WTC11 (cell line): Measurements from ENCODE around the gene TEX261. TPM values are rescaled to one million over a fixed set of nuclear protein-coding genes. Genes with fewer than 3 reads are reported as not detected.

Experiments used
- ATAC-seq: fragments of 200-7000 bp; cut with Tn5 transposase; 2 replicates; pipeline ENCODE4 v1.10.0; 2021; ENCODE audit warnings: mild to moderate bottlenecking, moderate library complexity
- CTCF ChIA-PET: fragments of 300-600 bp; sonication (Branson Sonifier 250); formaldehyde crosslinking; loops from one replicate; lab custom pipeline; 2021; ENCODE audit warnings: antibody characterized with exemption; lab: Charles Lee
- POLR2A ChIA-PET: fragments of 350-600 bp; sonication (Branson Sonifier 250); formaldehyde crosslinking; loops from one replicate; lab custom pipeline; 2021; ENCODE audit warnings: antibody characterized with exemption; lab: Charles Lee
- DNase-seq: peaks from one replicate; pipeline ENCODE4 v3.0.0; 2021; ENCODE audit warnings: low spot score
- H3K27ac Mint-ChIP-seq: 2 replicates; pipeline ENCODE4 v1.8.0; 2021; ENCODE audit warnings: mixed read lengths
- H3K27me3 Mint-ChIP-seq: 2 replicates; pipeline ENCODE4 v1.8.0; 2021; ENCODE audit warnings: low read depth, mild to moderate bottlenecking, moderate library complexity, mixed read lengths
- H3K36me3 Mint-ChIP-seq: 2 replicates; pipeline ENCODE4 v1.8.0; 2021; ENCODE audit warnings: mixed read lengths
- H3K4me1 Mint-ChIP-seq: 2 replicates; pipeline ENCODE4 v1.8.0; 2022; ENCODE audit warnings: mixed read lengths
- H3K4me3 Mint-ChIP-seq: 2 replicates; pipeline ENCODE4 v1.8.0; 2021; ENCODE audit warnings: mild to moderate bottlenecking, moderate library complexity, mixed read lengths
- H3K9me3 Mint-ChIP-seq: 2 replicates; pipeline ENCODE4 v1.8.0; 2021; ENCODE audit warnings: mixed read lengths
- CREM ChIP-seq: sonication (generic); formaldehyde crosslinking; IDR thresholded peaks from 2 replicates; pipeline ENCODE4 v1.8.1; 2022; ENCODE audit warnings: mild to moderate bottlenecking, missing genetic modification reagents, moderate library complexity
- ELF4 ChIP-seq: sonication (generic); formaldehyde crosslinking; IDR thresholded peaks from 2 replicates; pipeline ENCODE4 v1.8.1; 2022; ENCODE audit warnings: low read depth, mild to moderate bottlenecking, moderate library complexity, missing genetic modification reagents
- ETV6 ChIP-seq: sonication (generic); formaldehyde crosslinking; IDR thresholded peaks from 2 replicates; pipeline ENCODE4 v1.8.1; 2022; ENCODE audit warnings: mild to moderate bottlenecking, missing genetic modification reagents
- GABPB1 ChIP-seq: sonication (generic); formaldehyde crosslinking; IDR thresholded peaks from 2 replicates; pipeline ENCODE4 v1.8.1; 2023; ENCODE audit warnings: mild to moderate bottlenecking, missing genetic modification reagents
- HMGXB4 ChIP-seq: sonication (generic); formaldehyde crosslinking; IDR thresholded peaks from 2 replicates; pipeline ENCODE4 v1.8.1; 2023; ENCODE audit warnings: mild to moderate bottlenecking, moderate library complexity, missing genetic modification reagents
- JUN ChIP-seq: sonication (generic); formaldehyde crosslinking; IDR thresholded peaks from 2 replicates; pipeline ENCODE4 v1.8.0; 2023; ENCODE audit warnings: mild to moderate bottlenecking, missing genetic modification reagents
- KAT7 ChIP-seq: sonication (generic); formaldehyde crosslinking; IDR thresholded peaks from 2 replicates; pipeline ENCODE4 v1.8.1; 2023; ENCODE audit warnings: missing genetic modification reagents, mild to moderate bottlenecking, borderline replicate concordance
- MXD4 ChIP-seq: fragments of 250-450 bp; sonication (Bioruptor Pico); IDR thresholded peaks from 2 replicates; pipeline ENCODE4 v1.8.0; 2021; ENCODE audit warnings: mild to moderate bottlenecking, moderate library complexity, borderline replicate concordance
- NFE2L1 ChIP-seq: sonication (generic); formaldehyde crosslinking; IDR thresholded peaks from 2 replicates; pipeline ENCODE4 v1.8.1; 2023; ENCODE audit warnings: missing genetic modification reagents
- SMAD3 ChIP-seq: sonication (generic); formaldehyde crosslinking; IDR thresholded peaks from 2 replicates; pipeline ENCODE4 v1.8.0; 2022; ENCODE audit warnings: missing genetic modification reagents, mild to moderate bottlenecking, borderline replicate concordance
- SMAD4 ChIP-seq: sonication (generic); formaldehyde crosslinking; IDR thresholded peaks from 2 replicates; pipeline ENCODE4 v1.8.0; 2022; ENCODE audit warnings: mild to moderate bottlenecking, missing genetic modification reagents
- ZNF138 ChIP-seq: sonication (generic); formaldehyde crosslinking; conservative IDR thresholded peaks from 2 replicates; pipeline ENCODE4 v1.8.1; 2022; ENCODE audit warnings: mild to moderate bottlenecking, moderate library complexity, missing genetic modification reagents
- ZNF232 ChIP-seq: sonication (generic); formaldehyde crosslinking; IDR thresholded peaks from 2 replicates; pipeline ENCODE4 v1.8.0; 2022; ENCODE audit warnings: mild to moderate bottlenecking, missing genetic modification reagents
- ZNF263 ChIP-seq: sonication (generic); formaldehyde crosslinking; IDR thresholded peaks from 2 replicates; pipeline ENCODE4 v1.8.1; 2022; ENCODE audit warnings: low read depth, mild to moderate bottlenecking, moderate library complexity, missing genetic modification reagents
- ZNF396 ChIP-seq: fragments of 250-450 bp; sonication (Bioruptor Pico); IDR thresholded peaks from 2 replicates; pipeline ENCODE4 v1.8.0; 2021; ENCODE audit warnings: mild to moderate bottlenecking, moderate library complexity, borderline replicate concordance
- ZNF512 ChIP-seq: sonication (generic); formaldehyde crosslinking; IDR thresholded peaks from 2 replicates; pipeline ENCODE4 v1.8.1; 2022; ENCODE audit warnings: missing genetic modification reagents, borderline replicate concordance
- total RNA-seq: library from RNA; stranded (reverse); gene quantifications from 3 replicates; pipeline ENCODE4 v1.2.3, GENCODE V29; 2021
- TF ChIP-seq, protein P1 (sequence below): sonication (generic); formaldehyde crosslinking; IDR thresholded peaks from 2 replicates; pipeline ENCODE4 v1.8.0; 2022; ENCODE audit warnings: mild to moderate bottlenecking, missing genetic modification reagents

TEX261 gene
- total RNA-seq, 1 experiment from 2014 or later, result 18.3 TPM

- TF ChIP-seq ZNF512 (CRISPR knock-in tag) (no peak), GABPB1 (CRISPR knock-in tag) (no peak), ZNF232 (CRISPR knock-in tag) (no peak), HMGXB4 (no peak), ZNF138 (CRISPR knock-in tag) (no peak), SMAD4 (CRISPR knock-in tag) (no peak)
- TF ChIP-seq, protein P1, sequence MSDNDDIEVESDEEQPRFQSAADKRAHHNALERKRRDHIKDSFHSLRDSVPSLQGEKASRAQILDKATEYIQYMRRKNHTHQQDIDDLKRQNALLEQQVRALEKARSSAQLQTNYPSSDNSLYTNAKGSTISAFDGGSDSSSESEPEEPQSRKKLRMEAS (CRISPR knock-in tag), result no peak
- TF ChIP-seq, all 79 proteins: peak for 0
Observed at GRCh38 chr2:70964133-70964532, 30.5 kb downstream of the TEX261 start (continued).

- ATAC-seq, result no peak
- ChIA-PET POLR2A (no interaction called here), CTCF (interaction anchor here (1.3 to 8.5 kb wide), 8 partner anchors 15 to 39 kb away, joined by 5 to 159 read pairs (median 14); partner anchors contain the start of gene ANKRD53)
- DNase-seq, result no peak
- H3K9me3 Mint-ChIP-seq, result no peaks in the 10 kb centered on the region
- no peaks in the 10 kb centered on the region for H3K36me3 Mint-ChIP-seq
- H3K4me1 Mint-ChIP-seq, result peaks cover 3% of the 10 kb centered on the region
- TF ChIP-seq ZNF396 (CRISPR knock-in tag) (no peak), ZNF512 (CRISPR knock-in tag) (no peak), MXD4 (no peak), ZNF263 (CRISPR knock-in tag) (no peak), CREM (CRISPR knock-in tag) (no peak), SMAD3 (CRISPR knock-in tag) (no peak), ELF4 (CRISPR knock-in tag) (no peak), ZNF138 (CRISPR knock-in tag) (no peak), JUN (no peak), NFE2L1 (no peak), KAT7 (CRISPR knock-in tag) (no peak), ETV6 (CRISPR knock-in tag) (no peak)
- H3K27ac Mint-ChIP-seq, result no peak overlapping the region
- H3K4me3 Mint-ChIP-seq, result no peak overlapping the region
- peaks cover 72% of the 10 kb centered on the region for H3K27me3 Mint-ChIP-seq
Observed at GRCh38 chr2:70962885-70963878, 31.5 kb downstream of the TEX261 start.
